ENCODE results near the gene ELFN1. TPM values are rescaled to one million over a fixed set of nuclear protein-coding genes. Genes with fewer than 3 reads are reported as not detected.

Gene ELFN1
- total RNA-seq, 2 donors from 2014 or later: 0.12 to 0.40 TPM

- intact Hi-C loops (cut with DNase I): no loop called here
- DNase-seq: no peak
- Histone ChIP-seq H3K9me3 (no peaks in the 10 kb centered on the region), H3K4me1 (no peaks in the 10 kb centered on the region), H3K36me3 (no peaks in the 10 kb centered on the region), H3K27ac (no peak overlapping the region), H3K27me3 (no peaks in the 10 kb centered on the region), H3K9ac (ENCODE audit: low read depth in 2 of 2, low read length in 2 of 2) (no peak overlapping the region), H3K4me3 (no peak overlapping the region)
- no peak for TF ChIP-seq CTCF (IDR thresholded peaks at IDR 0.05)
Observed at GRCh38 chr7:1639532-1640175, 30.4 kb upstream of the ELFN1 start.

- H3K4me3 ChIP-seq: no peak overlapping the region
- H3K4me1 ChIP-seq: no peaks in the 10 kb centered on the region
- no peaks in the 10 kb centered on the region for H3K36me3 ChIP-seq
- H3K27ac ChIP-seq: no peak overlapping the region
- no peak for TF ChIP-seq CTCF (IDR thresholded peaks at IDR 0.05)
- H3K27me3 ChIP-seq: no peaks in the 10 kb centered on the region
- no peak for DNase-seq
- no peak overlapping the region for H3K9ac ChIP-seq (ENCODE audit: low read depth in 2 of 2, low read length in 2 of 2)
- H3K9me3 ChIP-seq: no peaks in the 10 kb centered on the region
- intact Hi-C loops (cut with DNase I): no loop called here
Observed at GRCh38 chr7:1640376-1641172, 29.5 kb upstream of the ELFN1 start.

GRCh38 chr7:1641173-1641572, 28.9 kb upstream of the ELFN1 start:
- Histone ChIP-seq H3K36me3 (no peaks in the 10 kb centered on the region), H3K4me1 (no peaks in the 10 kb centered on the region), H3K9me3 (no peaks in the 10 kb centered on the region), H3K9ac (ENCODE audit: low read depth in 2 of 2, low read length in 2 of 2) (no peak overlapping the region), H3K4me3 (no peak overlapping the region), H3K27ac (no peak overlapping the region), H3K27me3 (no peaks in the 10 kb centered on the region)
- no peak for TF ChIP-seq CTCF (IDR thresholded peaks at IDR 0.05)
- DNase-seq: no peak
- intact Hi-C loops (cut with DNase I): no loop called here

- no peaks in the 10 kb centered on the region for H3K27me3 ChIP-seq
- TF ChIP-seq CTCF (IDR thresholded peaks at IDR 0.05): no peak
Observed at GRCh38 chr7:1641661-1642260, 28.3 kb upstream of the ELFN1 start.

GRCh38 chr7:1642291-1642731, 27.8 kb upstream of the ELFN1 start:
- intact Hi-C loops (cut with DNase I): no loop called here
- Histone ChIP-seq H3K4me3 (no peak overlapping the region), H3K9me3 (no peaks in the 10 kb centered on the region), H3K27me3 (no peaks in the 10 kb centered on the region), H3K4me1 (no peaks in the 10 kb centered on the region), H3K27ac (no peak overlapping the region), H3K9ac (ENCODE audit: low read depth in 2 of 2, low read length in 2 of 2) (no peak overlapping the region), H3K36me3 (no peaks in the 10 kb centered on the region)
- TF ChIP-seq CTCF (IDR thresholded peaks at IDR 0.05): no peak
- DNase-seq: no peak

More at GRCh38 chr7:1641661-1642260, 28.3 kb upstream of the ELFN1 start:
- no peaks in the 10 kb centered on the region for H3K9me3 ChIP-seq
- no peak overlapping the region for H3K27ac ChIP-seq
- no peaks in the 10 kb centered on the region for H3K4me1 ChIP-seq
- intact Hi-C loops (cut with DNase I): no loop called here
- no peaks in the 10 kb centered on the region for H3K36me3 ChIP-seq
- no peak for DNase-seq
- no peak overlapping the region for H3K4me3 ChIP-seq
- H3K9ac ChIP-seq (ENCODE audit: low read depth in 2 of 2, low read length in 2 of 2): no peak overlapping the region

All from colonic mucosa (tissue), 4 donors.